GM12873 (cell line): Measurements from ENCODE around the gene CRIP2.

Source experiments
- TF ChIP-seq, protein P1 (sequence below): IDR thresholded peaks from 2 replicates; pipeline ENCODE4 v1.5.1; 2012; ENCODE audit warnings: low read depth, mild to moderate bottlenecking, moderate library complexity, low read length, control low read depth; ENCODE audit not compliant: insufficient read depth; ENCODE audit errors: missing control alignments

CRIP2 gene

GRCh38 chr14:105450123-105450505 is 24.5 kb upstream of the CRIP2 start:
- TF ChIP-seq, protein P1, sequence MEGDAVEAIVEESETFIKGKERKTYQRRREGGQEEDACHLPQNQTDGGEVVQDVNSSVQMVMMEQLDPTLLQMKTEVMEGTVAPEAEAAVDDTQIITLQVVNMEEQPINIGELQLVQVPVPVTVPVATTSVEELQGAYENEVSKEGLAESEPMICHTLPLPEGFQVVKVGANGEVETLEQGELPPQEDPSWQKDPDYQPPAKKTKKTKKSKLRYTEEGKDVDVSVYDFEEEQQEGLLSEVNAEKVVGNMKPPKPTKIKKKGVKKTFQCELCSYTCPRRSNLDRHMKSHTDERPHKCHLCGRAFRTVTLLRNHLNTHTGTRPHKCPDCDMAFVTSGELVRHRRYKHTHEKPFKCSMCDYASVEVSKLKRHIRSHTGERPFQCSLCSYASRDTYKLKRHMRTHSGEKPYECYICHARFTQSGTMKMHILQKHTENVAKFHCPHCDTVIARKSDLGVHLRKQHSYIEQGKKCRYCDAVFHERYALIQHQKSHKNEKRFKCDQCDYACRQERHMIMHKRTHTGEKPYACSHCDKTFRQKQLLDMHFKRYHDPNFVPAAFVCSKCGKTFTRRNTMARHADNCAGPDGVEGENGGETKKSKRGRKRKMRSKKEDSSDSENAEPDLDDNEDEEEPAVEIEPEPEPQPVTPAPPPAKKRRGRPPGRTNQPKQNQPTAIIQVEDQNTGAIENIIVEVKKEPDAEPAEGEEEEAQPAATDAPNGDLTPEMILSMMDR = no peak

- TF ChIP-seq, protein P1 = no peak
Observed at GRCh38 chr14:105450864-105451720, 23.5 kb upstream of the CRIP2 start.

GRCh38 chr14:105452963-105453362 is 21.7 kb upstream of the CRIP2 start:
- TF ChIP-seq, protein P1 = no peak

DNA sequence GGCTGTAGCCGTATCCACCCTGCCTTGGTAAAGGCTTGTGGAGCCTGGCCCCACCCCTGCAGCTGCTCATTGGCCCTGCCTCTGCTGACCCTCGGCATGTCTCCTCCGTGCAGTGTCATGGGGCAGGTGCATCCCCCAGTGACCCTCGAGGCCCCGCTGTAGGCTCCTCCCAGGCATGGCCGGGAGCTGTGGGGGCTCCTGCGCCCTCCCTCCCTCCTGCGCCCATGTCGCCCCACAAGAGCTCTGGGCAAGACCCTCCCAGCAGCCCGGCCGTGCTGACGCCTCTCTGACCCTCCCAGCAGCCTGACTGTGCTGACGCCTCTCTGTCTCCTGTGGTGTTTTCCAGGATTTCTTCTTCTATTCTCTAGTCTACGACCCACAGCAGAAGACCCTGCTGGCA is 20.8 kb upstream of the CRIP2 start:
- TF ChIP-seq, protein P1 = no peak

GRCh38 chr14:105455086-105455640 is 19.5 kb upstream of the CRIP2 start:
- TF ChIP-seq, protein P1 = no peak

- TF ChIP-seq, protein P1 = no peak
Observed at GRCh38 chr14:105455766-105456660, 18.6 kb upstream of the CRIP2 start.
